HG03066 (cell line): ENCODE measurements around the gene TPRN.

Source experiments
- ATAC-seq: cut with Tn5 transposase; IDR thresholded peaks from one replicate; pipeline ENCODE4 v1.9.1; 2021; ENCODE audit warnings: low read depth; ENCODE audit not compliant: unreplicated experiment

TPRN gene

GRCh38 chr9:137163365-137163715 lies 37.2 kb downstream of the TPRN start:
- ATAC-seq = no peak

GRCh38 chr9:137162505-137163364 lies 37.8 kb downstream of the TPRN start:
- no peak for ATAC-seq

- no peak for ATAC-seq
These were observed 38.7 kb downstream of the TPRN start for GRCh38 chr9:137161558-137162486.

GRCh38 chr9:137160716-137161557 lies 39.6 kb downstream of the TPRN start:
- no peak for ATAC-seq

GRCh38 chr9:137160054-137160425 lies 40.5 kb downstream of the TPRN start:
- no peak for ATAC-seq

- no peak for ATAC-seq
These were observed 41.2 kb downstream of the TPRN start for GRCh38 chr9:137159105-137160053.

GRCh38 chr9:137158625-137159024 lies 41.9 kb downstream of the TPRN start:
- no peak for ATAC-seq

GRCh38 chr9:137157618-137158415 lies 42.7 kb downstream of the TPRN start:
- no peak for ATAC-seq

GRCh38 chr9:137156567-137157375 lies 43.8 kb downstream of the TPRN start:
- no peak for ATAC-seq

GRCh38 chr9:137152844-137153405 lies 47.6 kb downstream of the TPRN start:
- no peak for ATAC-seq

GRCh38 chr9:137150617-137151457 lies 49.7 kb downstream of the TPRN start:
- ATAC-seq = peak; percentile 49

- ATAC-seq = peak; percentile 11
These were observed 50.5 kb downstream of the TPRN start for GRCh38 chr9:137149942-137150616.

- ATAC-seq = no peak
These were observed 51.2 kb downstream of the TPRN start for GRCh38 chr9:137149363-137149762.

- ATAC-seq = no peak
These were observed 51.9 kb downstream of the TPRN start for GRCh38 chr9:137148661-137149060.

GRCh38 chr9:137148242-137148641 lies 52.3 kb downstream of the TPRN start:
- no peak for ATAC-seq

GRCh38 chr9:137147793-137148160 lies 52.8 kb downstream of the TPRN start:
- ATAC-seq = no peak
